HG02981 (cell line): ENCODE data around the gene KIAA0513.

Experiments used
- ATAC-seq: cut with Tn5 transposase; IDR thresholded peaks from one replicate; pipeline ENCODE4 v1.9.1; 2021; ENCODE audit warnings: mild to moderate bottlenecking, moderate library complexity; ENCODE audit not compliant: unreplicated experiment

KIAA0513 gene

GRCh38 chr16:85128079-85128837, 100.7 kb downstream of the KIAA0513 start:
- ATAC-seq: no peak

GRCh38 chr16:85129876-85130704, 102.5 kb downstream of the KIAA0513 start:
- no peak for ATAC-seq

GRCh38 chr16:85130705-85131028, 103.1 kb downstream of the KIAA0513 start:
- ATAC-seq: no peak

- no peak for ATAC-seq
Observed at GRCh38 chr16:85132456-85133289, 105.1 kb downstream of the KIAA0513 start.

GRCh38 chr16:85133290-85133599, 105.7 kb downstream of the KIAA0513 start:
- no peak for ATAC-seq

GRCh38 chr16:85134076-85134788, 106.6 kb downstream of the KIAA0513 start:
- ATAC-seq: no peak

- no peak for ATAC-seq
Observed at GRCh38 chr16:85134789-85135142, 107.2 kb downstream of the KIAA0513 start.

- no peak for ATAC-seq
Observed at GRCh38 chr16:85136213-85136701, 108.7 kb downstream of the KIAA0513 start.

GRCh38 chr16:85136702-85137322, 109.2 kb downstream of the KIAA0513 start:
- no peak for ATAC-seq

- ATAC-seq: no peak
Observed at GRCh38 chr16:85137323-85138072, 109.9 kb downstream of the KIAA0513 start.

- ATAC-seq: no peak
Observed at GRCh38 chr16:85138073-85138824, 110.7 kb downstream of the KIAA0513 start.

GRCh38 chr16:85138825-85139627, 111.4 kb downstream of the KIAA0513 start:
- ATAC-seq: no peak

- no peak for ATAC-seq
Observed at GRCh38 chr16:85139881-85140339, 112.3 kb downstream of the KIAA0513 start.

- no peak for ATAC-seq
Observed at GRCh38 chr16:85140455-85141012, 112.9 kb downstream of the KIAA0513 start.

- no peak for ATAC-seq
Observed at GRCh38 chr16:85141491-85142128, 114.0 kb downstream of the KIAA0513 start.

- ATAC-seq: no peak
Observed at GRCh38 chr16:85142129-85142513, 114.5 kb downstream of the KIAA0513 start.

- no peak for ATAC-seq
Observed at GRCh38 chr16:85142771-85143211, 115.2 kb downstream of the KIAA0513 start.
